T47D (cell line): Measurements from ENCODE around the gene ANKUB1.

ENCODE experiments used
- DNase-seq, 2 experiments: peaks; one replicate each; pipeline versions ENCODE4 v3.0.0 to v3.0.0-alpha.2; 2011 to 2012; ENCODE audit warnings: low read depth in 1 of 2, low spot score in 1 of 2
- JUND ChIP-seq: IDR thresholded peaks from 2 replicates; pipeline ENCODE4 v1.6.1; 2012; ENCODE audit warnings: low read depth
- in situ Hi-C: cut with HindIII; loops from 2 replicates; pipeline ENCODE4 v1.10.0; 2016; ENCODE audit warnings: low sequenced_read_pairs, low pct_unique_long_range_greater_than_20kb

ANKUB1 gene

GRCh38 chr3:149768704-149769103 lies 23.6 kb downstream of the ANKUB1 start:
- in situ Hi-C loops: no loop called here
- no peak for TF ChIP-seq JUND
- DNase-seq: no peak

DNA sequence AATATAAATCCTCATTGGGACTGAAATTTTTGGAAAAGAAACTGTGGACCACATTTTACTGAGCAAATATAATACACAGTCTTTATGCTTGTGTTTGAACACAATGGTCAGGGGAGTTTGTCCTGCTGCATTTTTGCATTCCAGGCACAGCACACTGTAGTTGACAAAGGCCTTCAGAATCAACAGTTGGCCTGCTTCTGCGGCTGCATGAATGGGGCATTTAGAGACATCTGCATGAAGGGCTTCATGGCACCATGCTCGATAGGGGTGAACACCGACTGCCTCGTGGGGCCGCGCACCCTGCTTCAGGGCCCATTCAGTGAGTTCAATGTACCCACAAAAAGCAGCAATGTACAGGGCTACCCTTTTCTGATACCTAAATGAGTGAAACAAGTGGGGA lies 24.6 kb downstream of the ANKUB1 start:
- no peak for TF ChIP-seq JUND
- no peak for DNase-seq
- in situ Hi-C loops: no loop called here

- peak in 1 of 2 experiments; percentile 51 for DNase-seq
- in situ Hi-C loops: no loop called here
- TF ChIP-seq JUND: no peak
Measured at GRCh38 chr3:149765762-149766334, 26.5 kb downstream of the ANKUB1 start.

DNA sequence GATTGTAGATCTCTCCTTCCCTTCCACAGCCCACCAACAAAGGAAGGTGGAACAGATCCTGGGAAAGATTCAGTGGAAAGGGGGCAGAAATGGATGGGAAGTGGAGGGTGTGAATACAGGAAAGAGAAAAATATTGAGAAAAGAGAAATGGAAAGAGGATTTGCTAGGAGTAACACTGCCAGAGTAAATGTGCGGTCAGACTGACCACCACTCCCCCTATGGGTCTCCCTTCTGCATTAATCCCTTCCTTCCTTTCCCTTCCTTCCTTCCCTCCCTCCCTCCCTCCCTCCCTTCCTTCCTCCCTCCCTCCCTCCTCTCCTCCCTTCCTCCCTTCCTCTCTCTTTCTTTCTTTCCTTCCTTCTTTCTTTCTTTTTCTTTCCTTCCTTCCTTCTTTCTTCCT lies 28.1 kb downstream of the ANKUB1 start:
- no peak for DNase-seq
- no peak for TF ChIP-seq JUND
- in situ Hi-C loops: no loop called here

DNA sequence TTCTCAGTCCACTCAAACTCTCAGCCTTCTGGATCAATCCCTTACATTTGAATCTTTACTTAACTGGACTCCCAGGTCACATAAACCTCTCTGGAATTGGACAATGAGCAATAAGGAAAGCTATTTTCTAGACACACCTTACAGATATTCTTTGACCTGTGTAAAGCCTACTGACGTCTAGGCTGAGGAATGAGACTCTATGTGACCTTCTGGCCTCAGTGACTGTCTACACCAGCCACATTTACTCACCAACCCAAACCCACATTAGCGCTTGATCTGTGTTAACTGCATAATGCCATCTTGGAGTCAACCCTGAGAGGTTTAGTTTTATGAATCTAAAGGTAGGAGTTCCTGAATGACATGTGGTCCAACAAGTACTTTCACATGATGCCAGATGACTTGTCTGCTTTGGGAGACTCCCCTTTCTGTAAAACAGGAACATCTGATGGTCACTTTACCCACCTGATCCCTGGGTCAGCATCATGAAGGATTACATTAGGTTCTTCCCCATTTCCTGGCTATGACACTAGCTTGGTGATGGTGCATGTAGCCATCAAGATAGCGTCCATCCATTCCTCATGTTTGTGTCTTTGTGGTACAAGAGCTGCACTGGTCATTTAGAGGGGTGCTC lies 28.7 kb downstream of the ANKUB1 start:
- DNase-seq: no peak
- in situ Hi-C loops: no loop called here
- no peak for TF ChIP-seq JUND

DNA sequence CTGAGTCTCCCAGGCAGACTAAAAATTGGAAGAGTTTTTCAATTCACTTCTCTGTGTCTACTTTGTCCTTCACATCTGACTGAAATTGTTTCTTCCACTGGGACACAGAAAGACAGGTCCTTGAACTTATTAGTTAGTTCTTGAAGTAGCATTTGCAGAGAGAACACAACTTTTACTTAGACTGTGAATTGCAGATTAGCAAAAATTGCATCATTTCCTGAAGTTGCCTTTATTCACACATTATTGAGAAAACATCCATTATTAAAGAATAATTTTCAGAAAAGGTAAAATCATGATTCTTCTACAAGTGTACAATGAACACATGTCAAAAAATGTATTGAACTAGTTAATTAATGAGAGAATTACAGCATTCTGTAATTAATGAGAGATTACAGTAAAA lies 38.6 kb downstream of the ANKUB1 start:
- no peak for TF ChIP-seq JUND
- in situ Hi-C loops: no loop called here
- DNase-seq: no peak

GRCh38 chr3:149752788-149753136 lies 39.6 kb downstream of the ANKUB1 start:
- no peak for TF ChIP-seq JUND
- in situ Hi-C loops: no loop called here
- DNase-seq: no peak

- in situ Hi-C loops: no loop called here
- DNase-seq: peak; percentile 72 to 98
- TF ChIP-seq JUND: no peak
Measured at GRCh38 chr3:149752051-149752787, 40.1 kb downstream of the ANKUB1 start, which contains the start of gene COMMD2. Gene COMMD2 (minus strand): TSS chr3:149752489. CDS start chr3:149752444, 45 bp downstream.

DNA sequence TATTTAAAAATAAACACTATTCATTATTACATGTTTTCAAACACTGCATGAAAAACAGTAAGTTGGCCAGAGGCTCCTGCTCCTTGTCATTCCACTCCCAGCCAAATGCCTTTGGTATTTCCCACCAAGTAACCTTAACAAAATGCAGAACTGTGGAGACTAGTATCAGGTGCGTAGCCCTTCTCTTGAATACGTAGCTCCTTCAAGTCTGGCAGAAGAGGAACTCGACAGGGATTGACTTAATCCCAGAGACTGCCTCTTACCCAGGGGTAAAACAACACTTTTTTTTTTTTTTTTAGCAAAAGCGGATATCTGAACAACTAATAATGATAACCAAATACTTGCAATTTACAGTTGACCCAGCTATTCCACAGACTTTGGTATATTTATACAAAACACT lies 40.8 kb downstream of the ANKUB1 start:
- DNase-seq: no peak
- in situ Hi-C loops: no loop called here
- no peak for TF ChIP-seq JUND

- in situ Hi-C loops: no loop called here
- TF ChIP-seq JUND: no peak
Measured at GRCh38 chr3:149744606-149745005, 47.7 kb downstream of the ANKUB1 start.

DNA sequence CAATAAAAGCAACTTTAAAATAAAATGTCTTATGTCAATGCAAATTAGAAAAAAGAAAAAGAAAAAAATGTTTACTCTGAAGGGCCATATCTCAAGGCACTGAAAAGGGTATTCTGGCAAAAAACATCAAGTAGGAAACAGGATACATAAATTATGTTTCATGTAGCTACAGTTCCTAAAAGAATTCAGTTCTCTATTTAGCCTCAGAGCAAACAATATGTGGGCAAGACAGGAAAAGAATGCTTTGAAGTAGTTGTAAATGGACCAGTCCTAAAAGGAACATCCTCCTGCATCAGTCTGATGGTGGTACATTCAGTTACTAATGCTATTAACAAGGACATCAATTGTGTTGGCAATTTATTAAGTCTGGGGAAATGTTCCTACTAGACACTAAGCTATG lies 48.2 kb downstream of the ANKUB1 start:
- TF ChIP-seq JUND: no peak
- in situ Hi-C loops: no loop called here
- no peak for DNase-seq

More at GRCh38 chr3:149744606-149745005, 47.7 kb downstream of the ANKUB1 start:
- DNase-seq: no peak

- in situ Hi-C loops: no loop called here
- no peak for TF ChIP-seq JUND
- no peak for DNase-seq
Measured at GRCh38 chr3:149739396-149739795, 53.0 kb downstream of the ANKUB1 start.

DNA sequence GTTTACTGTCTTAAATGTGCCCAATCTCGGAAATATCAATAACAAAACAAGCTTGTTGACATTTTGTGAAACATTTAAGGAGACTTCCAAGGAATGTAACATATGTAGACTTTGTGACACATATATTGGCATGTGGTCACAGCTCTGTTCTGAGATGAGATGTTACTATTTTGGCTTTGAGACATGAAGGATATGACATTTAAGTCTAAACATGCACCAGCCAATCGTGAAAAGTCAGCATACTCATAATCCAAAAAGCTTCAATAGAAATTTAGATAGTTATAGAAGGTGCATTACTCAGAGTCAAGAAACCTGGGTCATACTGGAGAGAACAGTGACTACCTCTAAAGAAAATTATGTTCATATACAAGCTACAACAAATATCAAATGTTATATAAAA lies 53.5 kb downstream of the ANKUB1 start:
- TF ChIP-seq JUND: no peak
- peak in 1 of 2 experiments; percentile 90 for DNase-seq
- in situ Hi-C loops: no loop called here
